Right atrium auricular region (tissue), 2 donors: ENCODE data around the gene SIK3. TPM values are rescaled to one million over a fixed set of nuclear protein-coding genes. Genes with fewer than 3 reads are reported as not detected.

ENCODE experiments used
- DNase-seq: peaks from one replicate; pipeline ENCODE4 v3.0.0-alpha.2; 2019; ENCODE audit warnings: low spot score
- H3K27ac ChIP-seq, 2 donors: fragments of 200-600 bp; sonication (generic); 1 replicate in 1 of 2; 2 replicates in 1 of 2; pipeline ENCODE4 v1.5.1; 2016 to 2019
- H3K27me3 ChIP-seq, 2 donors: fragments of 200-600 bp; sonication (generic); one replicate each; pipeline versions ENCODE4 v1.5.1 to v1.6.0; 2017 to 2019
- H3K36me3 ChIP-seq: fragments of 200-600 bp; sonication (generic); one replicate; pipeline ENCODE4 v1.5.1; 2016
- H3K4me1 ChIP-seq, 2 donors: fragments of 200-600 bp; sonication (generic); one replicate each; pipeline versions ENCODE4 v1.5.1 to v1.6.0; 2017 to 2019
- H3K4me3 ChIP-seq, 2 donors: fragments of 200-600 bp; sonication (generic); 1 replicate in 1 of 2; 2 replicates in 1 of 2; pipeline ENCODE4 v1.5.1; 2017 to 2019; ENCODE audit warnings: mild to moderate bottlenecking in 1 of 2, moderate library complexity in 1 of 2
- H3K9me3 ChIP-seq, 2 donors: fragments of 200-600 bp; sonication (generic); one replicate each; pipeline ENCODE4 v1.5.1; 2019
- CTCF ChIP-seq, 2 donors: fragments of 200-600 bp; sonication (generic); IDR thresholded peaks; one replicate each; pipeline ENCODE4 v1.5.1; 2019; ENCODE audit warnings: antibody characterized with exemption in 2 of 2
- total RNA-seq, 2 donors: library from RNA; depleted of rRNA; stranded (reverse); fragments of >200 nt; gene quantifications; one replicate each; pipeline ENCODE4 v1.1.0, GENCODE V29; 2016

Gene SIK3
- total RNA-seq, 2 donors from 2014 or later, result 27.0 to 40.1 TPM

GRCh38 chr11:116976941-116977570 lies 121.2 kb downstream of the SIK3 start:
- H3K27me3 ChIP-seq, result no peaks in the 10 kb centered on the region
- no peaks in the 10 kb centered on the region for H3K36me3 ChIP-seq
- H3K4me1 ChIP-seq, result peaks cover 0 to 6% of the 10 kb centered on the region in 2 donors
- H3K27ac ChIP-seq, result no peak overlapping the region
- no peak for DNase-seq
- H3K4me3 ChIP-seq, result no peak overlapping the region
- no peak for TF ChIP-seq CTCF (IDR thresholded peaks at IDR 0.05)
- H3K9me3 ChIP-seq, result no peaks in the 10 kb centered on the region

GRCh38 chr11:116975661-116976060 lies 122.6 kb downstream of the SIK3 start:
- H3K27ac ChIP-seq, result no peak overlapping the region
- no peak for DNase-seq
- H3K9me3 ChIP-seq, result no peaks in the 10 kb centered on the region
- no peaks in the 10 kb centered on the region for H3K27me3 ChIP-seq
- H3K4me1 ChIP-seq, result peaks cover 0 to 6% of the 10 kb centered on the region in 2 donors
- H3K4me3 ChIP-seq, result no peak overlapping the region
- no peak for TF ChIP-seq CTCF (IDR thresholded peaks at IDR 0.05)
- no peaks in the 10 kb centered on the region for H3K36me3 ChIP-seq

GRCh38 chr11:116973270-116973669 lies 125.0 kb downstream of the SIK3 start:
- DNase-seq, result no peak
- Histone ChIP-seq H3K4me3 (no peak overlapping the region), H3K36me3 (no peaks in the 10 kb centered on the region), H3K9me3 (no peaks in the 10 kb centered on the region), H3K4me1 (peaks cover 0 to 6% of the 10 kb centered on the region in 2 donors), H3K27ac (no peak overlapping the region), H3K27me3 (no peaks in the 10 kb centered on the region)
- TF ChIP-seq CTCF (IDR thresholded peaks at IDR 0.05), result no peak

GRCh38 chr11:116972691-116973090 lies 125.5 kb downstream of the SIK3 start:
- no peak for TF ChIP-seq CTCF (IDR thresholded peaks at IDR 0.05)
- Histone ChIP-seq H3K4me3 (no peak overlapping the region), H3K36me3 (no peaks in the 10 kb centered on the region), H3K4me1 (peaks cover 0 to 6% of the 10 kb centered on the region in 2 donors), H3K9me3 (no peaks in the 10 kb centered on the region), H3K27me3 (no peaks in the 10 kb centered on the region), H3K27ac (no peak overlapping the region)
- DNase-seq, result no peak

- Histone ChIP-seq H3K27me3 (no peaks in the 10 kb centered on the region), H3K9me3 (no peaks in the 10 kb centered on the region), H3K4me1 (no peaks in the 10 kb centered on the region), H3K36me3 (no peaks in the 10 kb centered on the region), H3K4me3 (no peak overlapping the region), H3K27ac (no peak overlapping the region)
- no peak for DNase-seq
- TF ChIP-seq CTCF (IDR thresholded peaks at IDR 0.05), result no peak
Measured at GRCh38 chr11:116970485-116971292, 127.5 kb downstream of the SIK3 start.
